Epithelial cell of proximal tubule (primary cell): ENCODE results near the gene GPR153. TPM values are rescaled to one million over a fixed set of nuclear protein-coding genes. Genes with fewer than 3 reads are reported as not detected.

Experiments
- DNase-seq: peaks from one replicate; pipeline ENCODE4 v3.0.0-alpha.2; 2011; ENCODE audit warnings: low read depth
- H3K4me3 ChIP-seq: 2 replicates; pipeline ENCODE4 v1.5.1; 2011; ENCODE audit warnings: low read depth, mild to moderate bottlenecking, low read length
- CTCF ChIP-seq: conservative IDR thresholded peaks from 2 replicates; pipeline ENCODE4 v1.5.1; 2012; ENCODE audit warnings: low read depth, mild to moderate bottlenecking, low read length
- total RNA-seq: library from RNA; depleted of rRNA; stranded (reverse); fragments of >200 nt; gene quantifications from 2 replicates; pipeline ENCODE4 v1.2.3, GENCODE V29; 2015

GPR153 gene
- total RNA-seq, 1 donor from 2014 or later = 6.4 TPM

GRCh38 chr1:6200188-6200809 is 60.6 kb downstream of the GPR153 start:
- TF ChIP-seq CTCF = no peak
- H3K4me3 ChIP-seq = peak overlapping the region; percentile 78
- no peak for DNase-seq

- no peak for TF ChIP-seq CTCF
- peak within 1 kb of the TSS; percentile 78 for H3K4me3 ChIP-seq
- peak; percentile 91 for DNase-seq
Observed at GRCh38 chr1:6199298-6200187, 61.4 kb downstream of the GPR153 start, which contains the start of gene RPL22. Gene RPL22 (minus strand): TSS chr1:6199595. CDS start chr1:6199573, 22 bp downstream.

- peak overlapping the region; percentile 78 for H3K4me3 ChIP-seq
- no peak for DNase-seq
- TF ChIP-seq CTCF = no peak
Observed at GRCh38 chr1:6198646-6199297, 62.1 kb downstream of the GPR153 start.

- DNase-seq = no peak
- peak overlapping the region; percentile 78 for H3K4me3 ChIP-seq
- no peak for TF ChIP-seq CTCF
Observed at GRCh38 chr1:6197746-6198427, 63.0 kb downstream of the GPR153 start.

Other genes with a start within 250 kb of the GPR153 start
- 0.72 and 3.3 TPM in 2 replicates for gene KCNAB2, start 215.2 kb downstream of the GPR153 start, total RNA-seq
- under 0.01 TPM in 1 of 2 replicates, not detected in the other for gene CHD5, start 80.8 kb downstream of the GPR153 start, total RNA-seq
- gene RPL22, start 61.5 kb downstream of the GPR153 start, total RNA-seq = 202 and 341 TPM in 2 replicates
- 16.9 and 32.1 TPM in 2 replicates for gene RNF207, start 55.0 kb downstream of the GPR153 start, total RNA-seq
- gene ICMT, start 25.1 kb downstream of the GPR153 start, total RNA-seq = 75.0 and 119 TPM in 2 replicates
- not detected in 2 replicates for gene HES3, start 16.9 kb downstream of the GPR153 start, total RNA-seq
- gene ACOT7, start 132.7 kb upstream of the GPR153 start, total RNA-seq = 80.3 and 82.0 TPM in 2 replicates
- gene HES2, start 158.8 kb upstream of the GPR153 start, total RNA-seq = 3.0 and 6.2 TPM in 2 replicates
- not detected in 2 replicates for gene ESPN, start 163.7 kb upstream of the GPR153 start, total RNA-seq
- 9.6 and 30.4 TPM in 2 replicates for gene TNFRSF25, start 205.1 kb upstream of the GPR153 start, total RNA-seq
- gene PLEKHG5, start 230.6 kb upstream of the GPR153 start, total RNA-seq = 17.4 and 23.3 TPM in 2 replicates